ENCODE measurements around the gene SLC15A5. TPM values are rescaled to one million over a fixed set of nuclear protein-coding genes. Genes with fewer than 3 reads are reported as not detected.

Gene SLC15A5
- total RNA-seq, 1 experiment from 2014 or later, result not detected

GRCh38 chr12:16323638-16324037, 46.2 kb upstream of the SLC15A5 start:
- H3K4me3 Mint-ChIP-seq (ENCODE audit: low read depth, unreplicated experiment), result no peak overlapping the region
- CTCF ChIA-PET, result interaction anchor here (0.6 kb wide), 1 partner anchor 84 kb away, joined by 5 read pairs; no protein-coding TSS in a partner anchor
- no peaks in the 10 kb centered on the region for H3K36me3 Mint-ChIP-seq (ENCODE audit: insufficient read depth, unreplicated experiment)
- no TSS peak for BruUV-seq (replicated peaks)
- H3K9me3 Mint-ChIP-seq (ENCODE audit: low read depth, unreplicated experiment), result peaks cover 10% of the 10 kb centered on the region
- H3K4me1 Mint-ChIP-seq (ENCODE audit: low read depth, unreplicated experiment), result peaks cover 69% of the 10 kb centered on the region
- TF ChIP-seq, protein P1, sequence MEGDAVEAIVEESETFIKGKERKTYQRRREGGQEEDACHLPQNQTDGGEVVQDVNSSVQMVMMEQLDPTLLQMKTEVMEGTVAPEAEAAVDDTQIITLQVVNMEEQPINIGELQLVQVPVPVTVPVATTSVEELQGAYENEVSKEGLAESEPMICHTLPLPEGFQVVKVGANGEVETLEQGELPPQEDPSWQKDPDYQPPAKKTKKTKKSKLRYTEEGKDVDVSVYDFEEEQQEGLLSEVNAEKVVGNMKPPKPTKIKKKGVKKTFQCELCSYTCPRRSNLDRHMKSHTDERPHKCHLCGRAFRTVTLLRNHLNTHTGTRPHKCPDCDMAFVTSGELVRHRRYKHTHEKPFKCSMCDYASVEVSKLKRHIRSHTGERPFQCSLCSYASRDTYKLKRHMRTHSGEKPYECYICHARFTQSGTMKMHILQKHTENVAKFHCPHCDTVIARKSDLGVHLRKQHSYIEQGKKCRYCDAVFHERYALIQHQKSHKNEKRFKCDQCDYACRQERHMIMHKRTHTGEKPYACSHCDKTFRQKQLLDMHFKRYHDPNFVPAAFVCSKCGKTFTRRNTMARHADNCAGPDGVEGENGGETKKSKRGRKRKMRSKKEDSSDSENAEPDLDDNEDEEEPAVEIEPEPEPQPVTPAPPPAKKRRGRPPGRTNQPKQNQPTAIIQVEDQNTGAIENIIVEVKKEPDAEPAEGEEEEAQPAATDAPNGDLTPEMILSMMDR (IDR thresholded peaks at IDR 0.05; ENCODE audit: unreplicated experiment), result no peak
- DNase-seq, result peak; percentile 4
- H3K27me3 Mint-ChIP-seq (ENCODE audit: unreplicated experiment), result no peaks in the 10 kb centered on the region
- H3K27ac Mint-ChIP-seq (ENCODE audit: unreplicated experiment), result no peak overlapping the region
- intact Hi-C loops (cut with micrococcal nuclease; ENCODE audit: unreplicated experiment), result no loop called here

GRCh38 chr12:16323010-16323409, 45.5 kb upstream of the SLC15A5 start:
- intact Hi-C loops (cut with micrococcal nuclease; ENCODE audit: unreplicated experiment), result no loop called here
- peak overlapping the region; percentile 45 for H3K27ac Mint-ChIP-seq (ENCODE audit: unreplicated experiment)
- no peaks in the 10 kb centered on the region for H3K36me3 Mint-ChIP-seq (ENCODE audit: insufficient read depth, unreplicated experiment)
- no peaks in the 10 kb centered on the region for H3K27me3 Mint-ChIP-seq (ENCODE audit: unreplicated experiment)
- peaks cover 63% of the 10 kb centered on the region for H3K4me1 Mint-ChIP-seq (ENCODE audit: low read depth, unreplicated experiment)
- TF ChIP-seq, protein P1 (IDR thresholded peaks at IDR 0.05; ENCODE audit: unreplicated experiment), result no peak
- H3K9me3 Mint-ChIP-seq (ENCODE audit: low read depth, unreplicated experiment), result peaks cover 10% of the 10 kb centered on the region
- no TSS peak for BruUV-seq (replicated peaks)
- CTCF ChIA-PET, result interaction anchor here (0.6 kb wide), 2 partner anchors 33 to 85 kb away, joined by 4 to 5 read pairs; no protein-coding TSS in a partner anchor
- no peak for DNase-seq
- H3K4me3 Mint-ChIP-seq (ENCODE audit: low read depth, unreplicated experiment), result no peak overlapping the region

- TF ChIP-seq, protein P1 (IDR thresholded peaks at IDR 0.05; ENCODE audit: unreplicated experiment), result no peak
- no peak overlapping the region for H3K27ac Mint-ChIP-seq (ENCODE audit: unreplicated experiment)
- peaks cover 8% of the 10 kb centered on the region for H3K4me1 Mint-ChIP-seq (ENCODE audit: low read depth, unreplicated experiment)
- H3K27me3 Mint-ChIP-seq (ENCODE audit: unreplicated experiment), result no peaks in the 10 kb centered on the region
- CTCF ChIA-PET, result no interaction called here
- H3K4me3 Mint-ChIP-seq (ENCODE audit: low read depth, unreplicated experiment), result no peak overlapping the region
- no TSS peak for BruUV-seq (replicated peaks)
- no peak for DNase-seq
- intact Hi-C loops (cut with micrococcal nuclease; ENCODE audit: unreplicated experiment), result no loop called here
- peaks cover 20% of the 10 kb centered on the region for H3K9me3 Mint-ChIP-seq (ENCODE audit: low read depth, unreplicated experiment)
- no peaks in the 10 kb centered on the region for H3K36me3 Mint-ChIP-seq (ENCODE audit: insufficient read depth, unreplicated experiment)
Observed at GRCh38 chr12:16310934-16311333, 33.4 kb upstream of the SLC15A5 start.

GRCh38 chr12:16307856-16308475, 30.5 kb upstream of the SLC15A5 start:
- no peaks in the 10 kb centered on the region for H3K36me3 Mint-ChIP-seq (ENCODE audit: insufficient read depth, unreplicated experiment)
- H3K27me3 Mint-ChIP-seq (ENCODE audit: unreplicated experiment), result no peaks in the 10 kb centered on the region

More at GRCh38 chr12:16307856-16308475, 30.5 kb upstream of the SLC15A5 start:
- TF ChIP-seq, protein P1 (IDR thresholded peaks at IDR 0.05; ENCODE audit: unreplicated experiment), result no peak
- intact Hi-C loops (cut with micrococcal nuclease; ENCODE audit: unreplicated experiment), result no loop called here
- H3K4me3 Mint-ChIP-seq (ENCODE audit: low read depth, unreplicated experiment), result no peak overlapping the region
- no peak overlapping the region for H3K27ac Mint-ChIP-seq (ENCODE audit: unreplicated experiment)
- H3K4me1 Mint-ChIP-seq (ENCODE audit: low read depth, unreplicated experiment), result peaks cover 8% of the 10 kb centered on the region
- no TSS peak for BruUV-seq (replicated peaks)
- peaks cover 18% of the 10 kb centered on the region for H3K9me3 Mint-ChIP-seq (ENCODE audit: low read depth, unreplicated experiment)
- DNase-seq, result no peak
- CTCF ChIA-PET, result no interaction called here
